ENCODE results near the gene TIA1. TPM values are rescaled to one million over a fixed set of nuclear protein-coding genes. Genes with fewer than 3 reads are reported as not detected.
"Not testable (repeated sequence)": the region's sequence is repeated elsewhere in the genome, so short reads cannot be mapped to it uniquely, and the experiment has no call there.

Gene TIA1
- total RNA-seq, 1 donor from 2014 or later: 176 TPM

DNA sequence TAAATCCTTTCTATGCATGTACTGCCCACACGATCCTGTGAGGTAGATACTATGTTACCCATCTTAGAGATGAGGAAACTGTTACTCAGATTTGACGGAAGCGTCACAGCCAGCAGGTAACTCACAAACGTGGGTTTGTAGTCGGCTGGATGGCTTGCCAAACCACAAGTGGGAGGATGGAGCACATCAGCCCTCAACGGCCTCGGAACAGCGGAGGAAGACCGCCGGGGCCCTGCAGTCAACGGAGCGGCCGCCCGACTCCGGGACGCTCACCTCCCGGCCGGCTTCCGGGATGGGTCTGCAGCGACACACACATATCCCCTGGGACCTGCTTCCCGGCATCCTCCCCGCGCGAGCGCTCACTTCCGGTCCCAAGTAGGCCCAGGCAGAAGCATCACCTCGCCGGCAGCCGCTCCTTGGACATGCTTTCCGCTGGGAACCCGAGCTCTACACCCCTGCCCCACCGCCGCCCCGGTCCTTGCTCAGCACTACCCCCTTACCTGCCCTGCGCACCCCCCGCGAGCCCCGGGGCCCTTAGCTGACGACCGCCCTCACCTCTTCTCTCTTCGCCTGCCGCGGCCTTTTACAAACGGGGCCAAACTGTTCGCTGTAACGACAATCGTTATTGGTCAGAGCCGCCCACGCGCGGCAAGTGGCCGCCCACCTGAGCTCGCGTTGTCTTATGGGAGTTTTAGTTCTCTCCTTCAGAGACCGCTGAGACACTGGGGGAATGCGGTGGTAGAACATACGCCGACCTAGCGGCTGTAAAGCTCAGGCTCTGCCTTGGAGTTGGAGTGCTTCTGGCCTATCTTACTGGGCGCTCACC is 57.8 kb downstream of the TIA1 start, which contains the start of gene C2orf42:
TSS of gene C2orf42 (minus strand) at position 602 of the 826 bp plus-strand sequence. CDS start 9,034 bp downstream, outside the sequence.
- H3K4me1 Mint-ChIP-seq (ENCODE audit: unreplicated experiment): peaks cover 18% of the 10 kb centered on the region
- peak within 1 kb of the TSS; percentile 87 for H3K4me3 Mint-ChIP-seq (ENCODE audit: unreplicated experiment)
- no peaks in the 10 kb centered on the region for H3K27me3 Mint-ChIP-seq (ENCODE audit: unreplicated experiment)
- peak; percentile 97 for DNase-seq (ENCODE audit: extremely low spot score, unreplicated experiment)
- no peaks in the 10 kb centered on the region for H3K36me3 Mint-ChIP-seq (ENCODE audit: unreplicated experiment)
- H3K9me3 Mint-ChIP-seq (ENCODE audit: unreplicated experiment): no peaks in the 10 kb centered on the region
- H3K27ac Mint-ChIP-seq (ENCODE audit: unreplicated experiment): peak within 1 kb of the TSS; percentile 99
- TF ChIP-seq, protein P1, sequence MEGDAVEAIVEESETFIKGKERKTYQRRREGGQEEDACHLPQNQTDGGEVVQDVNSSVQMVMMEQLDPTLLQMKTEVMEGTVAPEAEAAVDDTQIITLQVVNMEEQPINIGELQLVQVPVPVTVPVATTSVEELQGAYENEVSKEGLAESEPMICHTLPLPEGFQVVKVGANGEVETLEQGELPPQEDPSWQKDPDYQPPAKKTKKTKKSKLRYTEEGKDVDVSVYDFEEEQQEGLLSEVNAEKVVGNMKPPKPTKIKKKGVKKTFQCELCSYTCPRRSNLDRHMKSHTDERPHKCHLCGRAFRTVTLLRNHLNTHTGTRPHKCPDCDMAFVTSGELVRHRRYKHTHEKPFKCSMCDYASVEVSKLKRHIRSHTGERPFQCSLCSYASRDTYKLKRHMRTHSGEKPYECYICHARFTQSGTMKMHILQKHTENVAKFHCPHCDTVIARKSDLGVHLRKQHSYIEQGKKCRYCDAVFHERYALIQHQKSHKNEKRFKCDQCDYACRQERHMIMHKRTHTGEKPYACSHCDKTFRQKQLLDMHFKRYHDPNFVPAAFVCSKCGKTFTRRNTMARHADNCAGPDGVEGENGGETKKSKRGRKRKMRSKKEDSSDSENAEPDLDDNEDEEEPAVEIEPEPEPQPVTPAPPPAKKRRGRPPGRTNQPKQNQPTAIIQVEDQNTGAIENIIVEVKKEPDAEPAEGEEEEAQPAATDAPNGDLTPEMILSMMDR (IDR thresholded peaks at IDR 0.05): no peak

DNA sequence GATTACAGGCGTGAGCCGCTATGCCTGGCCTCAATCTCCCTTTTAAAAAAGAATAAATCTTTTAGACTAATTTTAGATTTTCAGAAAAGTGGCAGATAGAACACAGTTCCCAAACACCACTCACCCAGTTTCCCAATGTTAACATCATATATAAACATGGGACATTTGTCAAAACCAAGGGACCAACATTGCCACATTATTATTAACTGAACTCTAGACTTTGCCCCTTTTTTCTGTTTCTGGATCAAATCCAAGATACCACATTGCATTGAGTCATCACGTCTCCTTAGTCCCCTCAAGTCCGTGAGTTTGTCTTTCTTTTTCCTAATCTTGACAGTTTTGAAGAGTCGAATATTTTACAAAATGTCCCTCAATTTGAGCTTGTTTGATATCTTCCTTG is 60.0 kb downstream of the TIA1 start:
- no peak overlapping the region for H3K4me3 Mint-ChIP-seq (ENCODE audit: unreplicated experiment)
- TF ChIP-seq, protein P1 (IDR thresholded peaks at IDR 0.05): no peak

DNA sequence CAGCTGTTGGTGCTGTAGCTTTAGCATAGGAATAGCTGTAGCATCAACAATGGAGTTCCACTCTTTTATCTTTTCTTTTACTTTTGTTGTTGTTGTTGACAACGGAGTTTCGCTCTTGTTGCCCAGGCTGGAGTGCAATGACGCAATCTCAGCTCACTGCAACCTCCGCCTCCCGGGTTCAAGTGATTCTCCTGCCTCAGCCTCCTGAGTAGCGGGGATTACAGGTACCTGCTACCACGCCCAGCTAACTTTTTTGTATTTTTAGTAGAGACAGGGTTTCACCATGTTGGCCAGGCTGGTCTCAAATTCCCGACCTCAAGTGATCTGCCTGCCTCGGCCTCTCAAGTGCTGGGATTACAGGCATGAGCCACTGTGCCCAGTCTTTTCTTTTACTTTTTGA is 61.3 kb downstream of the TIA1 start:
- H3K4me3 Mint-ChIP-seq (ENCODE audit: unreplicated experiment); H3K27ac Mint-ChIP-seq (ENCODE audit: unreplicated experiment); H3K36me3 Mint-ChIP-seq (ENCODE audit: unreplicated experiment); H3K27me3 Mint-ChIP-seq (ENCODE audit: unreplicated experiment); H3K9me3 Mint-ChIP-seq (ENCODE audit: unreplicated experiment); DNase-seq (ENCODE audit: extremely low spot score, unreplicated experiment): not testable (repeated sequence)
- peaks cover 18% of the 10 kb centered on the region for H3K4me1 Mint-ChIP-seq (ENCODE audit: unreplicated experiment)

More for the DNA sequence above, 60.0 kb downstream of the TIA1 start:
- H3K4me1 Mint-ChIP-seq (ENCODE audit: unreplicated experiment): peaks cover 18% of the 10 kb centered on the region
- no peaks in the 10 kb centered on the region for H3K36me3 Mint-ChIP-seq (ENCODE audit: unreplicated experiment)
- no peak overlapping the region for H3K27ac Mint-ChIP-seq (ENCODE audit: unreplicated experiment)
- H3K9me3 Mint-ChIP-seq (ENCODE audit: unreplicated experiment): no peaks in the 10 kb centered on the region
- no peaks in the 10 kb centered on the region for H3K27me3 Mint-ChIP-seq (ENCODE audit: unreplicated experiment)
- DNase-seq (ENCODE audit: extremely low spot score, unreplicated experiment): no peak

DNA sequence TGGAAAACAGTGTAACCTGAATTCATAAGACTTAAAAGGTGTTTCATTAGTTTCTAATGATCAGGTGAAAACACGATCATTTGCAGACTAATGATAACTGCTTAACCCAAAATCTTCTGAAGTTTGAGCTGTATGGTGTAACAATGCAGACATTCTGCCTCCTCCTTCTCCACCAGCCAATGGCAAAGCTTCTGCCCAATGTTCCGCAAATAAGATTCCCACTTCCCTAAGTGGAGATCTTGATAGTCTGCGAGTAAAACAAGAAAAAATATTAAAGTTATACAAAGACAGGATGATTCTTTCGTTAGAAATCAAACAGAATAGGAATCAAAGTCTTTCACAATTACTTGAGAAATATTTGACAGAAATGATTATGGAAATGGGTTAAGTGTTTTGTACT is 65.7 kb downstream of the TIA1 start:
- TF ChIP-seq, protein P1 (IDR thresholded peaks at IDR 0.05): no peak
- Mint-ChIP-seq H3K4me3 (ENCODE audit: unreplicated experiment) (no peak overlapping the region), H3K36me3 (ENCODE audit: unreplicated experiment) (peaks cover 14% of the 10 kb centered on the region), H3K27ac (ENCODE audit: unreplicated experiment) (no peak overlapping the region), H3K4me1 (ENCODE audit: unreplicated experiment) (no peaks in the 10 kb centered on the region), H3K9me3 (ENCODE audit: unreplicated experiment) (no peaks in the 10 kb centered on the region), H3K27me3 (ENCODE audit: unreplicated experiment) (no peaks in the 10 kb centered on the region)
- no peak for DNase-seq (ENCODE audit: extremely low spot score, unreplicated experiment)

DNA sequence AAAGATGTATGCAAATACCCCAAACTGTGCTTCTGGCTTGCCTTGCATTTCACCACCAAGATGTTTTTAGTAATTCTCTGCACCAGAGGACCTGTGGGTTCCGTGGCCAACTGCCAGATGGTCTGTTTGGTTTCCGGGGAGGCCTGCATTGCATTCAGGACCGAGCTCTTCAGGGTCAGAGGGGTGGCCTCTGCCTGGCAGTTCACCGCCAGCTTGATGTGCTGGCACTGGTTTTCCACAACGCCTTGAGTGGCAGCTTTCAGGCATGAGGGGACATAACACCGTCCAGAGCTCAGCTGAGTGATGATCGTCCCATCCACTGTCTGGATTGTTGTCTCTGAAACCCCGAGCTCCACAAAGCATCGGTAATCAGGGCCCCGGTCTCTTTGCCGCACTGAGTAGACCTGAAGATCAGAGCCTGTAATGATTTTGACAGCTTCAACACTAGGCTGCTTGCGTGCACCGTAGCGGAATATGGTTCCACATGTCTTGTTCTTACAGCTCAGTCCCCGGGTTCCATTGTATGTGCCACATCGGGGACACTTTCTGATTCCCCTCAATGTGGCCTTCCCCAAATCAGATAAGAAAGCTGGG is 67.0 kb downstream of the TIA1 start:
- Mint-ChIP-seq H3K4me3 (ENCODE audit: unreplicated experiment) (no peak overlapping the region), H3K36me3 (ENCODE audit: unreplicated experiment) (peaks cover 17% of the 10 kb centered on the region), H3K4me1 (ENCODE audit: unreplicated experiment) (no peaks in the 10 kb centered on the region), H3K9me3 (ENCODE audit: unreplicated experiment) (no peaks in the 10 kb centered on the region), H3K27me3 (ENCODE audit: unreplicated experiment) (no peaks in the 10 kb centered on the region), H3K27ac (ENCODE audit: unreplicated experiment) (no peak overlapping the region)
- TF ChIP-seq, protein P1 (IDR thresholded peaks at IDR 0.05): no peak
- DNase-seq (ENCODE audit: extremely low spot score, unreplicated experiment): no peak

All from osteocyte (in vitro differentiated cells).